ENCODE measurements around the gene ZDHHC21.

The ZDHHC21 gene

DNA sequence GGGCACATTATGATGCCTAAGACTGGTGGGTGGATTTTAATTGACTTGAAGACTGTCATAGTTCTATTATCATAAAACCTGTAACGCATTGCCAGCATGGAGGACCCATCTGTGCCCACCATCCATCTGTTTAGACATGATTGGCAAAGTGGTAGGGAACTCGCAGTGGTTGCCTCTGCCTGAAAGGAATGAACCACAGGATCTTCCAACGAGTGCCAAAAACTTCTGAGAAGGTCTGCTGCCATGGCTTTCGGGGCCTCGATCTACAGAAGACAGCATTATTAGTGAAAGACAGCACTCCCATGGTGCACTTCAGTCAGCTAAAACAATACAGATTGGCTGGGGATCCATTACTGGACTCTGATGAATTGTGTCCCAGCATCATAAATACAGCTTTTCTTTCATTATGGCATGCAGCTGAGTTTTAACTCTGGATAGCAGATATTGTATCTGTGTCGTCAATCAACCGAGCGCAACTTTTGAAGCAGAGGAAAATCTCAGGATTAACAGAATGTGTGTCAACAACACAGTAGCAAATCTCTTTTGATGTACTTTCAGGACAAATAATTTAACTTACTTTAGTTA is 74.3 kb downstream of the ZDHHC21 start:
- no peak for DNase-seq (ENCODE audit: low read depth in 2 of 3, low spot score in 1 of 3)

- no peak for DNase-seq (ENCODE audit: low read depth in 2 of 3, low spot score in 1 of 3)
Observed at GRCh38 chr9:14616188-14616982, 76.8 kb downstream of the ZDHHC21 start.

DNA sequence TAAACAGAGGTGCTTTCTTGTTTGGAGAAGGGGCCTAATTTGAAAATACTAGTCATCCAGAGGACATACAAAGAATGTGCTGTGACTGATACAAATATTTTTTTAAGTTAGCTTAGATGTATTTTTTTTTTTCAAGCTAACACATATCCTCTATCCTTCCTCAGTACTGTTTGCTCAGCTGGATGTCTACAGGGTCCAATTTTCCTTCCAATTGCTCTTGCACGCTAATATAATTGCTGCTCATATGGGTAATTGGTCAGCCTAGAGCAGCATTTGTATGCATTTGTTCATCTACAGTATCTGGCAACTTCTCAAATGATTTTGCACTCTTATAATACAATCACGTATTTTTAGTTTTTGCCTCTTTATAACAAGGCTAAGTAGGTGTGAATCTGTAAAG is 84.7 kb downstream of the ZDHHC21 start:
- DNase-seq (ENCODE audit: low read depth in 2 of 3, low spot score in 1 of 3) = no peak

- no peak for DNase-seq (ENCODE audit: low read depth in 2 of 3, low spot score in 1 of 3)
Observed at GRCh38 chr9:14597171-14597799, 95.9 kb downstream of the ZDHHC21 start.

- DNase-seq (ENCODE audit: low read depth in 2 of 3, low spot score in 1 of 3) = no peak
Observed at GRCh38 chr9:14593406-14593805, 99.8 kb downstream of the ZDHHC21 start.

GRCh38 chr9:14591411-14591810 is 101.8 kb downstream of the ZDHHC21 start:
- DNase-seq (ENCODE audit: low read depth in 2 of 3, low spot score in 1 of 3) = no peak

DNA sequence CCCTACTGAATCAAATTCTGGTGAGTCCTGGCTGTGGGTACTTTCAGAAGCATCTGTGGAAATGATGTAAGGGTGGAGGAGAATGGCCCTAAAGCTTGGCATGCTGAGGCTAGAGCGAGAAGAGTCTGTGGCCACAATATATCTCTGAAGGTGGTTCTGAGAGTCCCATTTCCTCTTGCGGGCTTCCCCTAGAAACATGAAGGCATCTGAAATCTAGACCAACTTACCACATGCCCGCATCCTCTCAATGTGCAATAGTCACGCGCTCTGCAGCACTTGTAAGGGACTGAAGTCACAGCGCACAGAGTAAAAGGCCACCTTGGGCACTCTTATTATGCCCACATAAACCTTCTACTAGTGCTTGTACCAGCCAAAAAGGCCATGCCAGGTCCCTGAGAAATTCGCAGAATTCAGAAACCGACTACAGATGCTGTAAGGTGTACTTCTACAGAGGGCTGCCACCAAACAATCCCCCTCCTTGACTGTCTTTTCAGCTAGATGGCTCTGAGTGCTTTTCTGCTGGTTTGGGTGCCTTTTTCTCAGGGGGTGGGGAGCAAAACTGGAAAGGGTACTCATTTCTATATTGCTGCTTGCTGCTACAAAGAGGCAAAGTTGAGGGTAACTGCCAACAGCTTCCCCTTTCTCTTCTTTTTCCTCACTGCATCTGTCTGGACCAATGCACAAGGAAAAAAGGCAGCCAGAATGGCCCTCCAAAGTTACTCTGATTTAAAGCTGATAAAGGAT is 107.3 kb downstream of the ZDHHC21 start:
- DNase-seq (ENCODE audit: low read depth in 2 of 3, low spot score in 1 of 3) = peak in 1 of 3 donors; percentile 5

- no peak for DNase-seq (ENCODE audit: low read depth in 2 of 3, low spot score in 1 of 3)
Observed at GRCh38 chr9:14584571-14584970, 108.7 kb downstream of the ZDHHC21 start.

GRCh38 chr9:14578030-14578429 is 115.2 kb downstream of the ZDHHC21 start:
- DNase-seq (ENCODE audit: low read depth in 2 of 3, low spot score in 1 of 3) = no peak

GRCh38 chr9:14574173-14574572 is 119.1 kb downstream of the ZDHHC21 start:
- no peak for DNase-seq (ENCODE audit: low read depth in 2 of 3, low spot score in 1 of 3)

GRCh38 chr9:14573319-14573718 is 119.9 kb downstream of the ZDHHC21 start:
- no peak for DNase-seq (ENCODE audit: low read depth in 2 of 3, low spot score in 1 of 3)

DNA sequence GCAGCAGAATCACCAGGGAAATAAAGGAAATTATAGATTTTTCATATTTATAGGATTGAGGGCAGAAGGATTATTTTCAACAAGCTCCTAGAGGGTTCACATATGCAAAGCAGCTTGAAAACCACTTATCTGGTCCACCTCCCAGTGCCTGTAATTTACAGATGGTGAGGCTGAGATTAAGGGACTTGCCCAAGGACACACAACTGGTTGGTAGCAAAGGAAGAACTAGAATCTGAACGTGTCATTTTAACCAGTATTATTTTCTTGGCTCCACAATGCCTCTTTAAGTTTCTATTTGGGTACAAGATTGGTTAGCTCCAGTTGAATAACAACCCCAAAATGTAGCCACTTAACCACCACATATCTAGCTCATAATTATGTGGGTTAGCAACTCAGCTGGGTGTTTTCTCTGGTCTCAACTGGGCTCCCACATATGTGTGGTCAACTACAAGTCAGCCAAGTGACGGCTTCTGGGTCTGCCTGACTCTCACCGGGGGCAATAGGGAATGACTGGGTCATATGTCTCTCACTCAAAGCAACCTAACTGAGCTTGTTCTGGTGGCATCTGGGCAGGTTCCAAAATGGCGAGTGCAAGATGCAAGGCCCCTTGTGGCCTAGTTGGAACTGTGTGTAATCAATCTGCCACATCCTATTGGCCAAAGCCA is 127.7 kb downstream of the ZDHHC21 start:
- no peak for DNase-seq (ENCODE audit: low read depth in 2 of 3, low spot score in 1 of 3)

GRCh38 chr9:14563902-14564624 is 129.2 kb downstream of the ZDHHC21 start:
- DNase-seq (ENCODE audit: low read depth in 2 of 3, low spot score in 1 of 3) = no peak

DNA sequence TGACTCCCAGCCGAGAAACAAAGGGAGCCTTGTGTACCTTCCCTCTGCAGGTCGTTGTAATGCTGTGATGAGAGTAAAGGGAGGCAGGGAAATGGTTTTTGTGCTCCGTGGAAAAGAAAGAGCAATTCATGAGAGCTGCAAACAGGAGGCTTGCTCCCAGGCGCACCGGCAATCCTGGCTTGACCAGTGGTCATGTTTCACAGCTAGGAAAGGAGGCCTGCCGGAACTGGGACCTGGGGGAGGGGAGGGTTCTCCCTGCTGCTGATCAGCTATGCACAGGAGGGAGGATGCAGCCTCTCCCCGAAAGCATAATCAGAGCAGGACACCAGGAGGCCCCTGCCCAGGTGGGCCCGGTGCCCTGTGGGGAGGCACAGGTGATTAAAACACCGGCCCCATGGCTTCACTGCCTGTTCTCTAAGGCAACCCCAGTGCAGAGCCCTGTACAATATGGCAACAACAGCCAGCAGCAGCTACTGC is 131.3 kb downstream of the ZDHHC21 start:
- DNase-seq (ENCODE audit: low read depth in 2 of 3, low spot score in 1 of 3) = no peak

All from stimulated activated CD4-positive, alpha-beta T cell treated with anti-CD3 and anti-CD28 coated beads, Interleukin-12 subunit alpha, Interleukin-12 subunit beta, amount 100 ng/mL, for 48 hours (primary cell).